Trophoblast cell (in vitro differentiated cells and primary cell): ENCODE data around the gene SLC35A2.
A peak's percentile ranks its signal among the peaks of the same experiment; 100 is the strongest.

Experiments used
- DNase-seq, 2 donors: peaks; one replicate each; pipeline ENCODE4 v3.0.0-alpha.2; 2016
- H2AFZ ChIP-seq: 2 replicates; pipeline ENCODE4 v1.6.1; 2013; ENCODE audit warnings: low read length, moderate library complexity, mild to moderate bottlenecking; ENCODE audit not compliant: insufficient read depth, poor library complexity
- H2AK5ac ChIP-seq: 2 replicates; pipeline ENCODE4 v1.6.1; 2013; ENCODE audit warnings: mild to moderate bottlenecking, low read length
- H2BK120ac ChIP-seq: 2 replicates; pipeline ENCODE4 v1.6.1; 2013; ENCODE audit warnings: low read length, mild to moderate bottlenecking, moderate library complexity; ENCODE audit not compliant: insufficient read depth, poor library complexity
- H2BK12ac ChIP-seq: 2 replicates; pipeline ENCODE4 v1.6.1; 2013; ENCODE audit warnings: mild to moderate bottlenecking, low read length, moderate library complexity
- H2BK5ac ChIP-seq: 2 replicates; pipeline ENCODE4 v1.6.1; 2013; ENCODE audit warnings: low read length, low read depth, moderate library complexity, mild to moderate bottlenecking; ENCODE audit not compliant: poor library complexity
- H3K14ac ChIP-seq: 2 replicates; pipeline ENCODE4 v1.6.1; 2013; ENCODE audit warnings: mild to moderate bottlenecking, low read length
- H3K18ac ChIP-seq: 2 replicates; pipeline ENCODE4 v1.6.1; 2013; ENCODE audit warnings: mild to moderate bottlenecking, low read length
- H3K23ac ChIP-seq: 2 replicates; pipeline ENCODE4 v1.6.1; 2013; ENCODE audit warnings: low read length
- H3K27ac ChIP-seq: 2 replicates; pipeline ENCODE4 v1.5.1; 2013; ENCODE audit warnings: low read depth, mild to moderate bottlenecking, inconsistent platforms, low read length, moderate library complexity
- H3K27me3 ChIP-seq: 2 replicates; pipeline ENCODE4 v1.6.1; 2013; ENCODE audit warnings: inconsistent platforms, mild to moderate bottlenecking, low read length, moderate library complexity; ENCODE audit not compliant: insufficient read depth
- H3K36me3 ChIP-seq, 2 experiments: 1 replicate in 1 of 2; 2 replicates in 1 of 2; pipeline ENCODE4 v1.6.1; 2013; ENCODE audit warnings: low read length in 2 of 2, mild to moderate bottlenecking in 2 of 2, moderate library complexity in 1 of 2; ENCODE audit not compliant: insufficient read depth in 2 of 2, control insufficient read depth in 1 of 2
- H3K4ac ChIP-seq: 2 replicates; pipeline ENCODE4 v1.6.1; 2013; ENCODE audit warnings: low read depth, mild to moderate bottlenecking, low read length, moderate library complexity
- H3K4me1 ChIP-seq, 2 experiments: 1 replicate in 1 of 2; 2 replicates in 1 of 2; pipeline ENCODE4 v1.6.1; 2013; ENCODE audit warnings: low read length in 2 of 2, mild to moderate bottlenecking in 2 of 2, moderate library complexity in 1 of 2; ENCODE audit not compliant: insufficient read depth in 2 of 2, control insufficient read depth in 1 of 2
- H3K4me2 ChIP-seq: 2 replicates; pipeline ENCODE4 v1.6.1; 2013; ENCODE audit warnings: inconsistent platforms, mild to moderate bottlenecking, low read length, moderate library complexity
- H3K4me3 ChIP-seq: 2 replicates; pipeline ENCODE4 v1.5.1; 2013; ENCODE audit warnings: mild to moderate bottlenecking, low read depth, low read length, inconsistent platforms
- H3K79me1 ChIP-seq: one replicate; pipeline ENCODE4 v1.6.1; 2013; ENCODE audit warnings: low read length
- H3K79me2 ChIP-seq: 2 replicates; pipeline ENCODE4 v1.6.1; 2013; ENCODE audit warnings: low read length, mild to moderate bottlenecking; ENCODE audit not compliant: control insufficient read depth, insufficient read depth, poor library complexity
- H3K9ac ChIP-seq: 2 replicates; pipeline ENCODE4 v1.6.1; 2013; ENCODE audit warnings: mild to moderate bottlenecking, low read length
- H3K9me3 ChIP-seq: 2 replicates; pipeline ENCODE4 v1.6.1; 2013; ENCODE audit warnings: low read depth, mild to moderate bottlenecking, control low read depth, inconsistent platforms, low read length; ENCODE audit not compliant: insufficient read depth
- H4K12ac ChIP-seq: 2 replicates; pipeline ENCODE4 v1.6.1; 2013; ENCODE audit warnings: low read depth, mild to moderate bottlenecking, low read length, moderate library complexity
- H4K8ac ChIP-seq: 2 replicates; pipeline ENCODE4 v1.6.1; 2013; ENCODE audit warnings: low read depth, mild to moderate bottlenecking, low read length, moderate library complexity
- H4K91ac ChIP-seq: one replicate; pipeline ENCODE4 v1.6.1; 2013; ENCODE audit warnings: low read depth, mild to moderate bottlenecking, low read length, moderate library complexity
- WGBS: extraction: QIAGEN DNeasy Blood & Tissue Kit; methylation state at CpG from one replicate; pipeline ENCODE4 v1.1.7; 2013; ENCODE audit warnings: missing lambda C conversion rate; ENCODE audit not compliant: insufficient read length, insufficient coverage; ENCODE audit errors: extremely low coverage; 5-methylcytosine and 5-hydroxymethylcytosine counted together

The SLC35A2 gene

DNA sequence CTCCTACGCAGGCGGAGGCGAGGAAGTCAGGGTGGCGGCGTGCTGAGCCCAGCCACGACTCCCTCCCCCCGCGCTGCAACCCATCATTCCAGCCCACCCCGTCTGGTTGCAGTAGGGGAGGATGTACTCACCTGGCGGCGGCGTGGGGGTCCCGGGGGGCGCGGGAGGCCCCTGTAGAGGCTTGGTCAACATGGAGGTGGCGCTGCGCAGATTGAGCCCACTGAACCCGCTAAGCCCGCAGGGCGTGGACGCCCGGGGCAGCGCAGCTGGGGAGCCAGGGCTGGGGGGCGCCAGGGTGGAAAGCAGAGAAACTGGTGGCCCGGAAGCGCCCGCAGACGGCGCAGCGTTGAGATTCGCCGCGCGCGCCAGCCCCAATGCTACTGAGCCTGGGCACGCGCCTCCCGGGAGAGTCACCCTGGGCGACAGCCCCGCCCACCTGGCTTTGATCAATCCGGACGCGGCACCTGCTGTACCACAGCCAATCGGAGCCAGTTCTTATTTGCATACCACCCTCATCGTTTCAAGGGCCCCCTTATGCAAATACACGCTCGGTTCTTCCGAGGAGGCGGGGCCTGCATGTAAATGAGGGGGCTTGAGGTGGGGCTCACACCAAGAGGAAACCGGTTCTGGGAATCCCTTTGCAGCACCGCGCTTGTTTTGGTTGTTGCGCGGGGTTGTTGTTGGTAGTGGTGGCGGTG is 7.3 kb upstream of the SLC35A2 start, which contains the start of gene PIM2:
Gene PIM2, minus strand, starts transcription at position 382 of the 698 bp plus-strand sequence. Its CDS starts 190 bp downstream, at position 192.
- no peak within 1 kb of the TSS for H2AK5ac ChIP-seq
- peaks cover 20 to 25% of the 10 kb centered on the region in 2 experiments for H3K36me3 ChIP-seq
- H3K23ac ChIP-seq = no peak within 1 kb of the TSS
- no peaks in the 10 kb centered on the region for H3K79me2 ChIP-seq
- no peaks in the 10 kb centered on the region for H3K79me1 ChIP-seq
- peaks cover 5 to 14% of the 10 kb centered on the region in 2 experiments for H3K4me1 ChIP-seq
- no peaks in the 10 kb centered on the region for H3K27me3 ChIP-seq
- no peak within 1 kb of the TSS for H2BK120ac ChIP-seq
- no peaks in the 10 kb centered on the region for H3K9me3 ChIP-seq
- H2AFZ ChIP-seq = peak within 1 kb of the TSS; percentile 66
- peak within 1 kb of the TSS; percentile 58 for H3K9ac ChIP-seq
- H4K8ac ChIP-seq = no peak within 1 kb of the TSS
- peak; percentile 82 to 83 for DNase-seq
- H3K4me2 ChIP-seq = peak within 1 kb of the TSS; percentile 89
- peak within 1 kb of the TSS; percentile 33 for H3K27ac ChIP-seq
- H2BK12ac ChIP-seq = no peak within 1 kb of the TSS
- no peak within 1 kb of the TSS for H3K14ac ChIP-seq
- no peak within 1 kb of the TSS for H3K4ac ChIP-seq
- no CpG with 5 or more reads among the region's 55 CpGs for WGBS
- peak within 1 kb of the TSS; percentile 73 for H3K4me3 ChIP-seq
- H4K12ac ChIP-seq = no peak within 1 kb of the TSS
- H3K18ac ChIP-seq = no peak within 1 kb of the TSS
- H2BK5ac ChIP-seq = no peak within 1 kb of the TSS
- H4K91ac ChIP-seq = no peak within 1 kb of the TSS

DNA sequence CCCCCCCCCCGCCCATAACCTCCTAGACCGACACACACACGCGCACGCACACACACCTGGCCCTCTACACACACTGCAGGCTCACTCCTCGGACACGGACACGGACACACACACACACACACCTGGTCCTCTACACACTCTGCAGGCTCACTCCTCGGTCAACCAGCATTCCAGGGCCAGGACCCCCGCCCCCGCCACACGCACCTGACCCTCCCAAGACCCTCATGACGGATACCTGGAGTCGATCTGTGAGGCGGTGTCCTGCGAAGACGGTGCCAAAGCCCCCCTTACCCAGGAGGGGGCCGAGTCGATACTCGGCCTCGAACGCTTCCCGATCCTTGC is 6.8 kb upstream of the SLC35A2 start:
- Histone ChIP-seq H3K79me1 (no peaks in the 10 kb centered on the region), H3K27me3 (no peaks in the 10 kb centered on the region), H3K36me3 (peaks cover 15 to 22% of the 10 kb centered on the region in 2 experiments), H2AFZ (peak overlapping the region; percentile 66), H3K9ac (no peak overlapping the region), H3K18ac (no peak overlapping the region), H3K14ac (no peak overlapping the region), H2AK5ac (no peak overlapping the region), H3K27ac (no peak overlapping the region), H3K4me2 (peak overlapping the region; percentile 89), H2BK120ac (no peak overlapping the region), H3K9me3 (no peaks in the 10 kb centered on the region), H3K79me2 (no peaks in the 10 kb centered on the region), H4K8ac (no peak overlapping the region), H3K4me1 (peaks cover 5 to 14% of the 10 kb centered on the region in 2 experiments), H3K4ac (no peak overlapping the region), H2BK5ac (no peak overlapping the region), H4K12ac (no peak overlapping the region), H3K23ac (no peak overlapping the region), H3K4me3 (peak overlapping the region; percentile 73), H4K91ac (no peak overlapping the region), H2BK12ac (no peak overlapping the region)
- WGBS = no CpG with 5 or more reads among the region's 23 CpGs
- DNase-seq = no peak

- no peak overlapping the region for H3K4ac ChIP-seq
- H3K36me3 ChIP-seq = peaks cover 7 to 16% of the 10 kb centered on the region in 2 experiments
- H2AK5ac ChIP-seq = no peak overlapping the region
- H3K18ac ChIP-seq = no peak overlapping the region
- H3K9ac ChIP-seq = no peak overlapping the region
- no peak overlapping the region for H4K91ac ChIP-seq
- H2AFZ ChIP-seq = no peak overlapping the region
- no peaks in the 10 kb centered on the region for H3K79me1 ChIP-seq
- H3K79me2 ChIP-seq = no peaks in the 10 kb centered on the region
- peak; percentile 83 to 91 for DNase-seq
- no peak overlapping the region for H3K4me3 ChIP-seq
- no peak overlapping the region for H4K8ac ChIP-seq
- no peak overlapping the region for H3K14ac ChIP-seq
- H3K4me2 ChIP-seq = peak overlapping the region; percentile 89
- no peak overlapping the region for H4K12ac ChIP-seq
- no peaks in the 10 kb centered on the region for H3K27me3 ChIP-seq
- no peak overlapping the region for H2BK12ac ChIP-seq
- no peak overlapping the region for H2BK120ac ChIP-seq
- no peak overlapping the region for H3K27ac ChIP-seq
- H3K4me1 ChIP-seq = peaks cover 5 to 14% of the 10 kb centered on the region in 2 experiments
- no peak overlapping the region for H3K23ac ChIP-seq
- no CpG with 5 or more reads among the region's 27 CpGs for WGBS
- no peak overlapping the region for H2BK5ac ChIP-seq
- H3K9me3 ChIP-seq = no peaks in the 10 kb centered on the region
Observed at GRCh38 chrX:48917139-48918001, 5.9 kb upstream of the SLC35A2 start.

GRCh38 chrX:48914593-48915493 is 3.4 kb upstream of the SLC35A2 start:
- Histone ChIP-seq H3K36me3 (peaks cover 5 to 13% of the 10 kb centered on the region in 2 experiments), H2AFZ (no peak overlapping the region), H2AK5ac (no peak overlapping the region), H2BK120ac (no peak overlapping the region), H3K4me3 (no peak overlapping the region), H4K91ac (no peak overlapping the region), H3K23ac (no peak overlapping the region), H3K4ac (no peak overlapping the region), H3K79me1 (peaks cover 7% of the 10 kb centered on the region), H2BK12ac (no peak overlapping the region), H3K9me3 (no peaks in the 10 kb centered on the region), H3K27me3 (no peaks in the 10 kb centered on the region), H2BK5ac (no peak overlapping the region), H3K4me2 (no peak overlapping the region), H3K18ac (no peak overlapping the region), H3K79me2 (no peaks in the 10 kb centered on the region), H3K4me1 (peaks cover 5 to 14% of the 10 kb centered on the region in 2 experiments), H3K9ac (no peak overlapping the region), H3K27ac (no peak overlapping the region), H4K12ac (no peak overlapping the region), H3K14ac (no peak overlapping the region), H4K8ac (no peak overlapping the region)
- no peak for DNase-seq
- no CpG with 5 or more reads among the region's 13 CpGs for WGBS
